HEK293 (cell line): ENCODE results near the gene LRP1B.

Experiments used
- CTCF ChIA-PET: fragments of 350-600 bp; formaldehyde crosslinking; extraction: SDS; loops from one replicate; lab custom pipeline; 2021; ENCODE audit warnings: antibody characterized with exemption; lab: Yijun Ruan, JAX
- POLR2A ChIA-PET: fragments of 300-600 bp; formaldehyde crosslinking; extraction: SDS; loops from one replicate; lab custom pipeline; 2020; ENCODE audit warnings: antibody characterized with exemption, inconsistent platforms; lab: Yijun Ruan, JAX
- H3K27ac ChIP-seq: fragments of 200-500 bp; sonication (Bioruptor generic); 2 replicates; pipeline ENCODE4 v1.5.1; 2014; ENCODE audit warnings: low read depth, low read length, control low read depth, inconsistent platforms; ENCODE audit errors: extremely low read depth
- H3K36me3 ChIP-seq, 2 experiments: fragments of 200-500 bp in 1 of 2; sonication (Bioruptor generic) in 1 of 2; 1 replicate in 1 of 2; 2 replicates in 1 of 2; pipeline ENCODE4 v1.5.1; 2014 to 2017; ENCODE audit warnings: inconsistent platforms in 2 of 2, low read length in 2 of 2; ENCODE audit not compliant: control insufficient read depth in 2 of 2, insufficient read depth in 1 of 2
- H3K4me1 ChIP-seq: fragments of 200-500 bp; sonication (Bioruptor generic); 2 replicates; pipeline ENCODE4 v1.5.1; 2014; ENCODE audit warnings: mild to moderate bottlenecking, low read length, inconsistent platforms; ENCODE audit not compliant: control insufficient read depth, insufficient read depth
- H3K4me3 ChIP-seq: 2 replicates; pipeline ENCODE4 v1.5.1; 2011; ENCODE audit warnings: low read depth, mild to moderate bottlenecking, control low read depth, low read length, moderate library complexity
- H3K9me3 ChIP-seq: fragments of 200-500 bp; sonication (Bioruptor generic); 2 replicates; pipeline ENCODE4 v1.5.1; 2014; ENCODE audit warnings: low read depth, low read length, inconsistent platforms; ENCODE audit not compliant: control insufficient read depth, insufficient read depth
- OVOL3 ChIP-seq: fragments of 450-650 bp; formaldehyde crosslinking; IDR thresholded peaks from 2 replicates; pipeline ENCODE4 v1.5.1; 2016; ENCODE audit warnings: missing biosample characterization, missing genetic modification characterization
- REST ChIP-seq: fragments of 450-650 bp; formaldehyde crosslinking; IDR thresholded peaks from 2 replicates; pipeline ENCODE4 v1.5.1; 2016; ENCODE audit warnings: missing biosample characterization, missing genetic modification characterization
- SCRT2 ChIP-seq: fragments of 450-650 bp; formaldehyde crosslinking; IDR thresholded peaks from 2 replicates; pipeline ENCODE4 v1.5.1; 2016; ENCODE audit warnings: missing biosample characterization, missing genetic modification characterization
- YY1 ChIP-seq: fragments of 450-650 bp; formaldehyde crosslinking; IDR thresholded peaks from 2 replicates; pipeline ENCODE4 v1.5.1; 2018; ENCODE audit warnings: missing biosample characterization, missing genetic modification characterization
- ZBTB1 ChIP-seq: fragments of 450-650 bp; formaldehyde crosslinking; IDR thresholded peaks from 2 replicates; pipeline ENCODE4 v1.5.1; 2016; ENCODE audit warnings: missing biosample characterization, missing genetic modification characterization
- ZBTB21 ChIP-seq: fragments of 450-650 bp; formaldehyde crosslinking; IDR thresholded peaks from 2 replicates; pipeline ENCODE4 v1.5.1; 2017; ENCODE audit warnings: missing biosample characterization, missing genetic modification characterization
- ZEB2 ChIP-seq: fragments of 450-650 bp; formaldehyde crosslinking; IDR thresholded peaks from 2 replicates; pipeline ENCODE4 v1.5.1; 2016; ENCODE audit warnings: missing biosample characterization, missing genetic modification characterization
- ZFP69B ChIP-seq: fragments of 450-650 bp; formaldehyde crosslinking; IDR thresholded peaks from 2 replicates; pipeline ENCODE4 v1.5.1; 2016; ENCODE audit warnings: missing biosample characterization, missing genetic modification characterization
- ZNF114 ChIP-seq: fragments of 450-650 bp; formaldehyde crosslinking; IDR thresholded peaks from 2 replicates; pipeline ENCODE4 v1.5.0; 2017; ENCODE audit warnings: missing biosample characterization, missing genetic modification characterization
- ZNF148 ChIP-seq: fragments of 450-650 bp; formaldehyde crosslinking; IDR thresholded peaks from 2 replicates; pipeline ENCODE4 v1.5.0; 2017; ENCODE audit warnings: missing biosample characterization, missing genetic modification characterization, borderline replicate concordance
- ZNF157 ChIP-seq: fragments of 450-650 bp; formaldehyde crosslinking; IDR thresholded peaks from 2 replicates; pipeline ENCODE4 v1.5.1; 2016; ENCODE audit warnings: missing biosample characterization, missing genetic modification characterization
- ZNF302 ChIP-seq: fragments of 450-650 bp; formaldehyde crosslinking; IDR thresholded peaks from 2 replicates; pipeline ENCODE4 v1.5.1; 2016; ENCODE audit warnings: missing biosample characterization, missing genetic modification characterization, low read depth
- ZNF473 ChIP-seq: fragments of 450-650 bp; formaldehyde crosslinking; IDR thresholded peaks from 2 replicates; pipeline ENCODE4 v1.5.1; 2017; ENCODE audit warnings: missing biosample characterization, missing genetic modification characterization
- ZNF488 ChIP-seq: fragments of 450-650 bp; formaldehyde crosslinking; IDR thresholded peaks from 2 replicates; pipeline ENCODE4 v1.5.1; 2016; ENCODE audit warnings: missing biosample characterization, missing genetic modification characterization
- ZNF501 ChIP-seq: fragments of 450-650 bp; formaldehyde crosslinking; IDR thresholded peaks from 2 replicates; pipeline ENCODE4 v1.5.1; 2016; ENCODE audit warnings: missing biosample characterization, missing genetic modification characterization
- ZNF521 ChIP-seq: fragments of 450-650 bp; formaldehyde crosslinking; IDR thresholded peaks from 2 replicates; pipeline ENCODE4 v1.5.1; 2017; ENCODE audit warnings: missing biosample characterization, mild to moderate bottlenecking, missing genetic modification characterization
- ZNF571 ChIP-seq: fragments of 450-650 bp; formaldehyde crosslinking; IDR thresholded peaks from 2 replicates; pipeline ENCODE4 v1.5.0; 2017; ENCODE audit warnings: missing biosample characterization, missing genetic modification characterization
- ZNF600 ChIP-seq: fragments of 450-650 bp; formaldehyde crosslinking; IDR thresholded peaks from 2 replicates; pipeline ENCODE4 v1.5.1; 2016; ENCODE audit warnings: missing biosample characterization, missing genetic modification characterization
- ZNF621 ChIP-seq: fragments of 450-650 bp; formaldehyde crosslinking; IDR thresholded peaks from 2 replicates; pipeline ENCODE4 v1.5.1; 2017; ENCODE audit warnings: missing biosample characterization, missing genetic modification characterization
- ZNF791 ChIP-seq: fragments of 450-650 bp; formaldehyde crosslinking; IDR thresholded peaks from 2 replicates; pipeline ENCODE4 v1.5.1; 2016; ENCODE audit warnings: missing biosample characterization, missing genetic modification characterization
- ZSCAN16 ChIP-seq: fragments of 450-650 bp; formaldehyde crosslinking; IDR thresholded peaks from 2 replicates; pipeline ENCODE4 v1.5.1; 2016; ENCODE audit warnings: missing biosample characterization, missing genetic modification characterization
- TF ChIP-seq, protein P1 (sequence below): fragments of 450-650 bp; IDR thresholded peaks from 2 replicates; pipeline ENCODE4 v1.5.1; 2018; ENCODE audit warnings: missing biosample characterization, mild to moderate bottlenecking, missing genetic modification characterization
- TF ChIP-seq, protein P2 (sequence below): fragments of 450-650 bp; formaldehyde crosslinking; IDR thresholded peaks from 2 replicates; pipeline ENCODE4 v1.5.1; 2017; ENCODE audit warnings: missing biosample characterization, missing genetic modification characterization
- TF ChIP-seq, protein P3 (sequence below): fragments of 450-650 bp; formaldehyde crosslinking; IDR thresholded peaks from 2 replicates; pipeline ENCODE4 v1.5.1; 2017; ENCODE audit warnings: missing biosample characterization, mild to moderate bottlenecking, missing genetic modification characterization, moderate library complexity

The LRP1B gene

DNA sequence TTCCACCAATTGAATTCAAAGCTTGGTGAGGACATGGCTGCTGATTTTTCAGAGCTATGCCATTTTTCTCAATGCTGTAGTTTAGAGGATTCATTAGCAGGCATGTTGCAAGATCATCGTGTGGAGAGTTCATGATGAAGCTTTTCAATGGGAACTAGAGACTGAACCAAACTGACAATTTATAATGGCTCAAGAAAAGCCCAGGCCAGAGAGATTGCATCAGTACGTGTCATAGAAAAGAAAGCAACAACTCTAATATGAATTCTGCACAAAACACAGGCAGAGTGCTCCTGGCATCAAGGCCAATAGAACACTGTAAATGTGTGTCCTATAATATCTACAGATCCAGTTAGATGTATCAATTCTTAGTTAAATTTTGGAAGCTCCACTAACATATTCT, 477.6 kb downstream of the LRP1B start:
- Histone ChIP-seq H3K4me1 (no peaks in the 10 kb centered on the region), H3K27ac (no peak overlapping the region), H3K9me3 (no peaks in the 10 kb centered on the region), H3K36me3 (no peaks in the 10 kb centered on the region), H3K4me3 (no peak overlapping the region)
- TF ChIP-seq ZNF791 (tag by site-specific recombination) (no peak), ZNF488 (tag by site-specific recombination) (no peak), ZFP69B (tag by site-specific recombination) (no peak), ZBTB1 (tag by site-specific recombination) (no peak), SCRT2 (tag by site-specific recombination) (no peak), ZNF148 (tag by site-specific recombination) (no peak), YY1 (tag by site-specific recombination) (no peak), OVOL3 (no peak), ZNF501 (tag by site-specific recombination) (no peak), ZNF600 (no peak), ZNF571 (tag by site-specific recombination) (no peak), ZNF621 (no peak), ZSCAN16 (tag by site-specific recombination) (no peak), ZBTB21 (tag by site-specific recombination) (no peak), ZNF302 (tag by site-specific recombination) (no peak)
- TF ChIP-seq, protein P1, sequence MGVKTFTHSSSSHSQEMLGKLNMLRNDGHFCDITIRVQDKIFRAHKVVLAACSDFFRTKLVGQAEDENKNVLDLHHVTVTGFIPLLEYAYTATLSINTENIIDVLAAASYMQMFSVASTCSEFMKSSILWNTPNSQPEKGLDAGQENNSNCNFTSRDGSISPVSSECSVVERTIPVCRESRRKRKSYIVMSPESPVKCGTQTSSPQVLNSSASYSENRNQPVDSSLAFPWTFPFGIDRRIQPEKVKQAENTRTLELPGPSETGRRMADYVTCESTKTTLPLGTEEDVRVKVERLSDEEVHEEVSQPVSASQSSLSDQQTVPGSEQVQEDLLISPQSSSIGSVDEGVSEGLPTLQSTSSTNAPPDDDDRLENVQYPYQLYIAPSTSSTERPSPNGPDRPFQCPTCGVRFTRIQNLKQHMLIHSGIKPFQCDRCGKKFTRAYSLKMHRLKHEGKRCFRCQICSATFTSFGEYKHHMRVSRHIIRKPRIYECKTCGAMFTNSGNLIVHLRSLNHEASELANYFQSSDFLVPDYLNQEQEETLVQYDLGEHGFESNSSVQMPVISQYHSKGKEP (tag by site-specific recombination): no peak
- ChIA-PET CTCF (no interaction called here), POLR2A (no interaction called here)

- CTCF ChIA-PET: no interaction called here
- POLR2A ChIA-PET: no interaction called here
- no peaks in the 10 kb centered on the region for H3K9me3 ChIP-seq
- TF ChIP-seq, protein P2, sequence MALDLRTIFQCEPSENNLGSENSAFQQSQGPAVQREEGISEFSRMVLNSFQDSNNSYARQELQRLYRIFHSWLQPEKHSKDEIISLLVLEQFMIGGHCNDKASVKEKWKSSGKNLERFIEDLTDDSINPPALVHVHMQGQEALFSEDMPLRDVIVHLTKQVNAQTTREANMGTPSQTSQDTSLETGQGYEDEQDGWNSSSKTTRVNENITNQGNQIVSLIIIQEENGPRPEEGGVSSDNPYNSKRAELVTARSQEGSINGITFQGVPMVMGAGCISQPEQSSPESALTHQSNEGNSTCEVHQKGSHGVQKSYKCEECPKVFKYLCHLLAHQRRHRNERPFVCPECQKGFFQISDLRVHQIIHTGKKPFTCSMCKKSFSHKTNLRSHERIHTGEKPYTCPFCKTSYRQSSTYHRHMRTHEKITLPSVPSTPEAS (tag by site-specific recombination): no peak
- TF ChIP-seq ZNF114 (no peak), ZNF473 (no peak), OVOL3 (no peak), YY1 (tag by site-specific recombination) (no peak), ZNF521 (tag by site-specific recombination) (no peak), ZNF621 (no peak), ZNF600 (no peak), ZNF157 (tag by site-specific recombination) (no peak), REST (tag by site-specific recombination) (no peak), ZEB2 (tag by site-specific recombination) (no peak)
- TF ChIP-seq, protein P3, sequence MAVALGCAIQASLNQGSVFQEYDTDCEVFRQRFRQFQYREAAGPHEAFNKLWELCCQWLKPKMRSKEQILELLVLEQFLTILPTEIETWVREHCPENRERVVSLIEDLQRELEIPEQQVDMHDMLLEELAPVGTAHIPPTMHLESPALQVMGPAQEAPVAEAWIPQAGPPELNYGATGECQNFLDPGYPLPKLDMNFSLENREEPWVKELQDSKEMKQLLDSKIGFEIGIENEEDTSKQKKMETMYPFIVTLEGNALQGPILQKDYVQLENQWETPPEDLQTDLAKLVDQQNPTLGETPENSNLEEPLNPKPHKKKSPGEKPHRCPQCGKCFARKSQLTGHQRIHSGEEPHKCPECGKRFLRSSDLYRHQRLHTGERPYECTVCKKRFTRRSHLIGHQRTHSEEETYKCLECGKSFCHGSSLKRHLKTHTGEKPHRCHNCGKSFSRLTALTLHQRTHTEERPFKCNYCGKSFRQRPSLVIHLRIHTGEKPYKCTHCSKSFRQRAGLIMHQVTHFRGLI: no peak
Observed at GRCh38 chr2:141652308-141652707, 478.5 kb downstream of the LRP1B start.

More at GRCh38 chr2:141652308-141652707, 478.5 kb downstream of the LRP1B start:
- no peak overlapping the region for H3K27ac ChIP-seq
- H3K4me1 ChIP-seq: no peaks in the 10 kb centered on the region
- H3K36me3 ChIP-seq: no peaks in the 10 kb centered on the region
- no peak overlapping the region for H3K4me3 ChIP-seq
